ENCODE measurements around the gene TDG.
"Not testable (repeated sequence)": the region's sequence is repeated elsewhere in the genome, so short reads cannot be mapped to it uniquely, and the experiment has no call there.

Gene TDG

DNA sequence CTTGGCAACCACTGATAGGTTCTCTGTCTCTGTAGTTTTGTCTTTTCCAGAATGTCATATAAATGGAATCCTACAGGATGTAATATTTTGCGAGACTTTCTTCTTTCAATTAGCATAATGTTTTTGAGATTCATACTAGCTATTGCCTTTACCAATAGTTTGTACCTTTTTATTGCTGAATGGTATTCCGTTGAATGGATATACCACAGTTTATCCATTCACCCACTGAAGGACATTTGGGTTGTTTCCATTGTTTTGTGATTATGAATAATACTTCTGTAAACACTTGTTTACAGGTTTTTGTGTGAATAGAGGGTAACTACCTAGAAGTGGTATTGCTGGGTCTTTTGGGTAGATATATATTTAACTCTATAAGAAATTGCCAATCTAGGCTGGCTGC is 58.0 kb downstream of the TDG start:
- no peak for DNase-seq

DNA sequence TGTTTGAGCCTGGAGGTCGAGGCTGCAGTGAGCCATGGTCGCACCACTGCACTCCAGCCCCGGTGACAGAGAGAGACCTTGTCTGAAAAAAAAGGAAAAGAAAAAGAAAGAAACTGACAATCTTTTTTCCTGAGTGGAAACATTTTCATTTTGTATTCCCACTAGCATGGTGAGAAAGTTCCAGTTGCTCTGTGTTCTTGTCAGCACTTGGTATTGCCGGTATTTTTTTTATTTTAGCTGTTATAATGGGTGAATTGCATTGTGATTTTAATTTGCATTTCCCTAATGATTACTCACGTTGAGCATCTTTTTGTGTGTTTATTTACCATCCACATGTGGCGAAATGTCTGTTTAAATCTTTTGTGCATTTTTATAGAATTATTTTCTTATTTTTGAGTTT is 58.7 kb downstream of the TDG start:
- no peak for DNase-seq

DNA sequence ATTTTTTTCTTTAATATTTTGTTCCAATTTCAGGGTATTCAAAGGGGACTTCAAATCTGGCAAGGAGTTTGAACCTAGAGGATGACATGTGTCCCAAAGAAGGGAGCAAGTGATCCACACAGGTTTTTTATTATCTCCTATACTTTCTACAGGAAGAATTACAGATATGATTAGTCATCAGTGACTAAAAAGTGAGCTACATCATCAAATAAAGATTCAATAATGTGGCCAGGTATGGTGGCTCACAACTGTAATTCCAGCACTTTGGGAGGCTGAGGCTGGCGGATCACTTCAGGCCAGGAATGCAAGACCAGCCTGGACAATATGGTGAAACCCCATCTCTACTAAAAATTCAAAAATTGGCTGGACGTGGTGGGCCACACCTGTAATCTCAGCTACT is 60.1 kb downstream of the TDG start:
- DNase-seq, result no peak

- DNase-seq, result no peak
These were observed 61.3 kb downstream of the TDG start for GRCh38 chr12:104026841-104027599.

- not testable (repeated sequence) for DNase-seq
These were observed 64.9 kb downstream of the TDG start for GRCh38 chr12:104030596-104030995.

DNA sequence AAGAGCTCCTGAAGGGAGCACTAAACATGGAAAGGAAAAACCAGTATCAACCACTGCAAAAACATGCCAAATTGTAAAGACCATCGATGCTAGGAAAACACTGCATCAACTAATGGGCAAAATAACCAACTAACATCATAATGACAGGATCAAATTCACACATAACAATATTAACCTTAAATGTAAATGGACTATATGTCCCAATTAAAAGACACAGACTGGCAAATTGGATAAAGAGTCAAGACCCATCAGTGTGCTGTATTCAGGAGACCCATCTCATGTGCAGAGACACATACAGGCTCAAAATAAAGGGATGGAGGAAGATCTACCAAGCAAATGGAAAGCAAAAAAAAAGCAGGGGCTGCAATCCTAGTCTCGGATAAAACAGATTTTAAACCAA is 70.5 kb downstream of the TDG start:
- not testable (repeated sequence) for DNase-seq
